ENCODE measurements around the gene DEXI.
A peak's percentile ranks its signal among the peaks of the same experiment; 100 is the strongest.

DEXI gene

GRCh38 chr16:10972819-10973464, 30.7 kb upstream of the DEXI start:
- POLR2A ChIA-PET: interaction anchor here (0.6 to 1.0 kb wide), 2 partner anchors 107 to 283 kb away, joined by 3 to 8 read pairs; partner anchors contain the start of gene SOCS1
- no peak for DNase-seq (ENCODE audit: low read depth, low spot score)
- CTCF ChIA-PET: interaction anchor here (0.8 to 20.1 kb wide), 5 partner anchors 10 to 383 kb away, joined by 3 to 492 read pairs (median 27); partner anchors contain the start of genes CLEC16A and SOCS1
- TF ChIP-seq CTCF (IDR thresholded peaks at IDR 0.05; ENCODE audit: insufficient read depth, low read length, missing control alignments): no peak
- no peak overlapping the region for H3K4me3 ChIP-seq (ENCODE audit: low read depth, low read length)

- POLR2A ChIA-PET: interaction anchor here (0.6 to 1.0 kb wide), 2 partner anchors 107 to 284 kb away, joined by 3 to 8 read pairs; partner anchors contain the start of gene SOCS1
- CTCF ChIA-PET: interaction anchor here (0.8 to 20.1 kb wide), 8 partner anchors 9 to 384 kb away, joined by 3 to 492 read pairs (median 10); partner anchors contain the start of genes CLEC16A and SOCS1
These were observed 30.0 kb upstream of the DEXI start for GRCh38 chr16:10972108-10972818.

GRCh38 chr16:10971560-10971961, 29.3 kb upstream of the DEXI start:
- POLR2A ChIA-PET: interaction anchor here (1.3 kb wide), 1 partner anchor 284 kb away, joined by 21 read pairs; the partner anchor contains the start of gene SOCS1
- DNase-seq (ENCODE audit: low read depth, low spot score): peak; percentile 75
- H3K4me3 ChIP-seq (ENCODE audit: low read depth, low read length): no peak overlapping the region
- TF ChIP-seq CTCF (IDR thresholded peaks at IDR 0.05; ENCODE audit: insufficient read depth, low read length, missing control alignments): peak; percentile 59
- CTCF ChIA-PET: interaction anchor here (0.6 to 20.1 kb wide), 32 partner anchors 9 to 739 kb away, joined by 3 to 492 read pairs (median 4); partner anchors contain the start of genes CLEC16A, SOCS1 and TNP2

More at GRCh38 chr16:10972108-10972818, 30.0 kb upstream of the DEXI start:
- no peak for DNase-seq (ENCODE audit: low read depth, low spot score)
- no peak overlapping the region for H3K4me3 ChIP-seq (ENCODE audit: low read depth, low read length)
- TF ChIP-seq CTCF (IDR thresholded peaks at IDR 0.05; ENCODE audit: insufficient read depth, low read length, missing control alignments): no peak

- TF ChIP-seq CTCF (IDR thresholded peaks at IDR 0.05; ENCODE audit: insufficient read depth, low read length, missing control alignments): no peak
- ChIA-PET CTCF (interaction anchor here (0.8 to 20.1 kb wide), 9 partner anchors 9 to 562 kb away, joined by 3 to 492 read pairs (median 5); partner anchors contain the start of genes CLEC16A and SOCS1), POLR2A (no interaction called here)
- DNase-seq (ENCODE audit: low read depth, low spot score): no peak
- H3K4me3 ChIP-seq (ENCODE audit: low read depth, low read length): no peak overlapping the region
These were observed 27.8 kb upstream of the DEXI start for GRCh38 chr16:10970065-10970464.

- DNase-seq (ENCODE audit: low read depth, low spot score): no peak
- no peak overlapping the region for H3K4me3 ChIP-seq (ENCODE audit: low read depth, low read length)
- ChIA-PET CTCF (interaction anchor here (0.8 to 20.1 kb wide), 12 partner anchors 9 to 562 kb away, joined by 3 to 492 read pairs (median 4); partner anchors contain the start of genes CLEC16A and SOCS1), POLR2A (no interaction called here)
- no peak for TF ChIP-seq CTCF (IDR thresholded peaks at IDR 0.05; ENCODE audit: insufficient read depth, low read length, missing control alignments)
These were observed 27.3 kb upstream of the DEXI start for GRCh38 chr16:10969615-10970014.

Data from AG04449 (cell line).